ENCODE measurements around the gene TAC3.
A peak's percentile ranks its signal among the peaks of the same experiment; 100 is the strongest.
"Not testable (repeated sequence)": the region's sequence is repeated elsewhere in the genome, so short reads cannot be mapped to it uniquely, and the experiment has no call there.

Gene TAC3

GRCh38 chr12:57016348-57016747 is at the start of gene TAC3:
Gene TAC3, minus strand, starts transcription at chr12:57016529. Its CDS starts 732 bp downstream, at chr12:57015797.
- no peak within 1 kb of the TSS for H3K4me3 ChIP-seq (ENCODE audit: low read depth, low read length)
- DNase-seq (ENCODE audit: low read depth), result peak; percentile 25
- no peak for TF ChIP-seq CTCF (IDR thresholded peaks at IDR 0.05; ENCODE audit: low read depth, low read length)
- TF ChIP-seq, protein P1, sequence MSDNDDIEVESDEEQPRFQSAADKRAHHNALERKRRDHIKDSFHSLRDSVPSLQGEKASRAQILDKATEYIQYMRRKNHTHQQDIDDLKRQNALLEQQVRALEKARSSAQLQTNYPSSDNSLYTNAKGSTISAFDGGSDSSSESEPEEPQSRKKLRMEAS (IDR thresholded peaks at IDR 0.05; ENCODE audit: low read depth, low read length), result no peak
- no peak for TF ChIP-seq POLR2A (IDR thresholded peaks at IDR 0.05; ENCODE audit: extremely low read depth, insufficient read length)
- TF ChIP-seq MYC (IDR thresholded peaks at IDR 0.05; ENCODE audit: low read depth, low read length), result no peak

- no peak for TF ChIP-seq POLR2A (IDR thresholded peaks at IDR 0.05; ENCODE audit: extremely low read depth, insufficient read length)
- TF ChIP-seq, protein P1 (IDR thresholded peaks at IDR 0.05; ENCODE audit: low read depth, low read length), result no peak
- TF ChIP-seq CTCF (IDR thresholded peaks at IDR 0.05; ENCODE audit: low read depth, low read length), result no peak
- TF ChIP-seq MYC (IDR thresholded peaks at IDR 0.05; ENCODE audit: low read depth, low read length), result no peak
- no peak overlapping the region for H3K4me3 ChIP-seq (ENCODE audit: low read depth, low read length)
- peak; percentile 23 for DNase-seq (ENCODE audit: low read depth)
Measured at GRCh38 chr12:57063991-57064685, 47.8 kb upstream of the TAC3 start.

DNA sequence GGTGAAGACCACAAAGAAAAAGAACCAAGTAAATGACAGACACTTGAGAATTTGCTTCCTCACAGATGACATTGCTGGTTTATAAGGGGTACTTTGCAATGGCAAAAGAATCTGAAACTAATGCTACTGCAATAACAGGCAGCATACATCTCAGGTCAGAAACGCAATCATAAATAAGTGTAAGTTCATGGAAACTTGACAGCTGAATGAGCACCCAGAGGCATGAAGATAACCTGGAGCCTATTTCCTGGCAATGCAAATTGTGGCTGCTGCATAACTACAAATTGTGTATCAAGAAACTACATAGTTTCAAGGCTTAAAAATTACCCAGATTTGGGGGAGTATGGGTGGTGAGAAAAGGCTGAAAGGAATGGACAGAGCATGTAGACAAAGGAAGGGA is 42.1 kb upstream of the TAC3 start:
- no peak for DNase-seq (ENCODE audit: low read depth)
- no peak overlapping the region for H3K4me3 ChIP-seq (ENCODE audit: low read depth, low read length)
- no peak for TF ChIP-seq CTCF (IDR thresholded peaks at IDR 0.05; ENCODE audit: low read depth, low read length)
- no peak for TF ChIP-seq POLR2A (IDR thresholded peaks at IDR 0.05; ENCODE audit: extremely low read depth, insufficient read length)
- TF ChIP-seq, protein P1 (IDR thresholded peaks at IDR 0.05; ENCODE audit: low read depth, low read length), result no peak
- TF ChIP-seq MYC (IDR thresholded peaks at IDR 0.05; ENCODE audit: low read depth, low read length), result no peak

- no peak for DNase-seq (ENCODE audit: low read depth)
- no peak overlapping the region for H3K4me3 ChIP-seq (ENCODE audit: low read depth, low read length)
- TF ChIP-seq, protein P1 (IDR thresholded peaks at IDR 0.05; ENCODE audit: low read depth, low read length), result no peak
- TF ChIP-seq POLR2A (IDR thresholded peaks at IDR 0.05; ENCODE audit: extremely low read depth, insufficient read length), result no peak
- TF ChIP-seq CTCF (IDR thresholded peaks at IDR 0.05; ENCODE audit: low read depth, low read length), result no peak
- TF ChIP-seq MYC (IDR thresholded peaks at IDR 0.05; ENCODE audit: low read depth, low read length), result no peak
Measured at GRCh38 chr12:57057067-57057751, 40.9 kb upstream of the TAC3 start.

- DNase-seq (ENCODE audit: low read depth), result peak; percentile 74
- TF ChIP-seq POLR2A (IDR thresholded peaks at IDR 0.05; ENCODE audit: extremely low read depth, insufficient read length) (no peak), MYC (IDR thresholded peaks at IDR 0.05; ENCODE audit: low read depth, low read length) (no peak), CTCF (IDR thresholded peaks at IDR 0.05; ENCODE audit: low read depth, low read length) (no peak)
- TF ChIP-seq, protein P1 (IDR thresholded peaks at IDR 0.05; ENCODE audit: low read depth, low read length), result no peak
- H3K4me3 ChIP-seq (ENCODE audit: low read depth, low read length), result no peak overlapping the region
Measured at GRCh38 chr12:57055824-57056223, 39.5 kb upstream of the TAC3 start.

DNA sequence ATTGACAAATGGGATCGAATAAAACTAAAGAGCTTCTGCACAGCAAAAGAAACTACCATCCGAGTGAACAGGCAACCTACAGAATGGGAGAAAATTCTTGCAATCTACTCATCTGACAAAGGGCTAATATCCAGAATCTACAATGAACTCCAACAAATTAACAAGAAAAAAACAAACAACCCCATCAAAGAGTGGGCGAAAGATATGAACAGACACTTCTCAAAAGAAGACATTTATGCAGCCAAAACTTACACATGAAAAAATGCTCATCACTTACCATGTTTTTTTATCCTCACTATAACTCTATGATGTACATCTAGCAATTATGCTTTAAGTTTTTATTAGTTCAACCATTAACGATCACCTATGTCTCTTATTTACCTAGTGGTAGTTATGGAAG is 37.6 kb upstream of the TAC3 start:
- not testable (repeated sequence) for DNase-seq (ENCODE audit: low read depth); H3K4me3 ChIP-seq (ENCODE audit: low read depth, low read length)

- DNase-seq (ENCODE audit: low read depth); H3K4me3 ChIP-seq (ENCODE audit: low read depth, low read length): not testable (repeated sequence)
Measured at GRCh38 chr12:57053146-57053545, 36.8 kb upstream of the TAC3 start.

Data from NB4 (cell line).